Jurkat, Clone E6-1 (cell line): ENCODE results near the gene EIF5.

Source experiments
- DNase-seq: peaks from one replicate; pipeline ENCODE4 v3.0.0-alpha.2; 2011; ENCODE audit warnings: low read depth, low spot score
- H3K4me3 ChIP-seq: 2 replicates; pipeline ENCODE4 v1.5.1; 2011; ENCODE audit warnings: mild to moderate bottlenecking, low read length, control low read depth, moderate library complexity

The EIF5 gene

DNA sequence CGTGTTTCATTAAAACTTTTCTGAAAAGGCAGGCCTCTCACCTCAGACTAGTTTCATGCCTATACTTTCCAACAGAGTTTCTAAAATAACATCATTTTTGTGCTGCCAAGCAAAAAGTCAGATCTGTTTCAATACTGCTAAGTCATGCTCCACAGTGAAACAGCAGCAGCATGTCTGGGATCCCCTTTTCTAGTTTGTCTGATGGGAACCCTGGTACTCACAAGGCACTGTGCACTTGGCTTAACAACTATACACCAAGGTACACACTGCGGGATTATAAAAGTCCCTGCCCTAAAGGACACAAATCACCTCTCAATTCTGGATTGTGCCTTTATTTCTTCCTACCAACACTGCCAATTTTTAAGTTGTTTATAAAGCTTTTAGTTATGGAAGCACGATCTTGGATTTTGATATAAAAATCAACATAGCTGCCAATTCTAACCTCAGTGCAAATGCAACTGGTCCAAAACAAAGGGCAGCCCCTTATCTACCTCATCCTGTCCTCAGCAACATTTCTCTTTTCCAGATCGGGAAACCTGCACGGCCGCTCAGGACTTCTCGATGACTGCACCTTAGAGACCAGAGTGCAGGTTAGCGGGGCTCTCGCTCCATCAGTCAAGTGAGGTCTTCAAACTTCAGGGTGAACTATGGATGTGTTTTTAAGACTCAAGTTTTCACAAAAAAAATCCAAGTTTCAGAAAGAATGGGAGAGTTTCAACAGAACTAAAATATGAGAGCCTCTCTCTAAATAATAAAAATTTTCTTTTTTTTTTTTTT is 1.7 kb upstream of the EIF5 start:
- no peak for DNase-seq
- H3K4me3 ChIP-seq, result peak overlapping the region; percentile 86

DNA sequence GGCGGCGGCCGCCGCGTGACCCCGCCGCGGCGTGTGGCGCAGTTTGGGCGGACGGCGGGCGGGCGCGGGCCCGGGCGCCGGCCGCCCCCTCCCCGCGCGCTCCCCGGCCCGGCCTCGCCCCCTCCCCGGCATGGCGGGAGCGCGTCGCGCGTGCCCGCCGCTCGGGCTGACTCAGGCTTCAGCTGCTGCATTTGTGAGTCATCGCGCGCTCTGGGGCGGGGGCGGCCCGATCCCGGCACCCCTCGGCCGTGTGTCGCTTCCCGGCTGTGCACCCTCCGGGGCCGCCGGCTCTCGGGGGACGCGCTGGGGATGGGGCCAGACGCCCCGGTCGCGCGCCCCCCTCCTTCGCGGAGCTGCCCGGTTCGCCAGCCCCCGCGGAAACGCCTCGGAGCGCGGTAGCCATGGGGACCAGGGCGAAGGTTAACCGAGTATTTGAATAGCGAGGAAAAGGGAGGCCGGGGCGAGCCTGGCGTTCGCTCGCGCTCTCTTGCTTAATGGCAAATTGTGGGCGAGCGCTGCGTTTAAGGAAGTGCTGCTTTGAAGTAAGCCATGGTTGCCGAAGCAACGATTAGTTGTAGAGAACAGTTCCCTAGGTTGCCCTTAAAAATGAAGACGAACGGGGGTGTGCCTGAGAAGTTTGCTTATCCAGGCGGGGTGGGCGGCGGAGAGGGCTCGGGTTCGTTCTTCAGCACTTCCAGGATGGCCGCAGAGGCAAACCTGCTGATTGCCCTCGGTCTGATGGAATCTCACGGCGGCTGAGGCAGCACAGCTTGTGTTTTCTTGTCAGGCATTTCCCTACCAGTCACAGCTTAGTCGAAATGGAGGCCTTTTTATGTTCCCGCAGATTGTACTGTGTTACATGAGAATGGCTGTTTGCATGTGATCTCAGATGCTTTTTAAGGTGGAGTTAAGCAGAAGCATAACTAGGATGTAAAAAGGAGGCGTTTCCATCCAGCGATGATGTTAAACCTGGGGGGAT is 896 bp downstream of the EIF5 start:
- peak overlapping the region; percentile 93 for H3K4me3 ChIP-seq
- DNase-seq, result no peak

- no peak for DNase-seq
- H3K4me3 ChIP-seq, result peak overlapping the region; percentile 93; the same call in 1 of the 2 replicates
These were observed 2.2 kb downstream of the EIF5 start for GRCh38 chr14:103336191-103336590.

DNA sequence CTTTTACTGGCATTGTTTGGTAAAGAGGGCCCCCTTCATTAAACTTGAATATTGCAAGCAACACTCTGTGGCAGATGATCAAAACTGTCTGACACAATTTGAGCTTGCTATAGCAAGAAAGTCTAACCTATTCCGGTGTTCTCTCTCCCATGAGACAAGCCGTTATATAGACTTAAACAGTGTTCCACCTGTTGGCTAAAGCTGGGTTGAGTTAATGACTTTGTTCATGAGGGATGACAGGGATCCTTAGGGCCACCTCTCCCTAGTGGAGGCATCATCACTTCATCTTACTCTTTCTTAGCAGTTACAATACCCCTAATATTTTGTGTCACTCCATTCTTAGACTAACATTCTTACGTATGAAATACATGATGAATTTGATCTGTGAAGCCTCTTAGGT is 3.8 kb downstream of the EIF5 start:
- no peak overlapping the region for H3K4me3 ChIP-seq
- DNase-seq, result no peak

DNA sequence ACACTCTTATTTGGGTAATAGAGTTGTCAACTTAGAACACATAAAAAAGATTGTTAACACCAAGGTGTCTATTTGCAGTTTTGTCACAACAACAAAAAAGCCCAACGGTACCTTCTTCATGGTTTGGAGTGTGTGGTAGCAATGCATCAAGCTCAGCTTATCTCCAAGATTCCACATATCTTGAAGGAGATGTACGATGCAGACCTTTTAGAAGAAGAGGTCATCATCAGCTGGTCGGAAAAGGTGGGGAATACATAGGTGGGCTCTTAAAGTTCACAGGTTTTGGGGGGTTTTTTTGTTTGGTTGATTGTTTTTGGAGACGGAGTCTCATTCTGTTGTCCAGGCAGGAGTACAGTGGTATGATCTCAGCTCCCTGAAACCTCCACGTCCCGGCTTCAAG is 5.5 kb downstream of the EIF5 start:
- H3K4me3 ChIP-seq, result no peak overlapping the region
- no peak for DNase-seq

DNA sequence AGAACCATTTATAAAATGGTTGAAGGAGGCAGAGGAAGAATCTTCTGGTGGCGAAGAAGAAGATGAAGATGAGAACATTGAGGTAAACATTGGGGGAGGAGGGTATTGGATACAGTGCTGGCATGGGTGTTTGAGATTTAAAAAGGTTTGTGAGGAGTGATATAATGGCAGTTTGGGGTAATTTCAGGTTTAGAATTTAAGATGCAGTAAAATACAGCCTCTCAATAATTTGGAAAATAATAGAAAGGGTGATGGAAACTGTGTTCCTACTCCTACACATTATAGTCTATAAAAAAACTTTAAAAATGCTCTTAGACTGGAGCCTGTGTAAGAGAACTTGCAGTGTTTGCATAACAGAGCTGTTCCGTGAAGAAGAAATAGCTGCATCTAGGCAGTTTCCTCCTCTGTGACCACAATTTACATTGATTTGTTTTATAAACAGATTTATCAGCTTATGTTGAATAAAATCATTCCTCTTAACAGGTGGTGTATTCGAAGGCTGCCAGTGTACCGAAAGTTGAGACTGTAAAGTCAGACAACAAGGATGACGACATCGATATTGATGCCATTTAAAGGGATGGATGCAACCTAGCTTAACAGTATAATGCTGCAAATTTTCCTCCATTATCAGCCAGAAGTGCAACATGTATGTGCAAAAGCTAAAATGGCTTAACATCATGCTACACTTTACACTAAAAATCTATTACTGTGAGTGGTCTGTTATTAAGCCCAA is 6.6 kb downstream of the EIF5 start:
- DNase-seq, result no peak
- no peak overlapping the region for H3K4me3 ChIP-seq

- no peak overlapping the region for H3K4me3 ChIP-seq
- DNase-seq, result no peak
These were observed 7.5 kb downstream of the EIF5 start for GRCh38 chr14:103341250-103342129.

DNA sequence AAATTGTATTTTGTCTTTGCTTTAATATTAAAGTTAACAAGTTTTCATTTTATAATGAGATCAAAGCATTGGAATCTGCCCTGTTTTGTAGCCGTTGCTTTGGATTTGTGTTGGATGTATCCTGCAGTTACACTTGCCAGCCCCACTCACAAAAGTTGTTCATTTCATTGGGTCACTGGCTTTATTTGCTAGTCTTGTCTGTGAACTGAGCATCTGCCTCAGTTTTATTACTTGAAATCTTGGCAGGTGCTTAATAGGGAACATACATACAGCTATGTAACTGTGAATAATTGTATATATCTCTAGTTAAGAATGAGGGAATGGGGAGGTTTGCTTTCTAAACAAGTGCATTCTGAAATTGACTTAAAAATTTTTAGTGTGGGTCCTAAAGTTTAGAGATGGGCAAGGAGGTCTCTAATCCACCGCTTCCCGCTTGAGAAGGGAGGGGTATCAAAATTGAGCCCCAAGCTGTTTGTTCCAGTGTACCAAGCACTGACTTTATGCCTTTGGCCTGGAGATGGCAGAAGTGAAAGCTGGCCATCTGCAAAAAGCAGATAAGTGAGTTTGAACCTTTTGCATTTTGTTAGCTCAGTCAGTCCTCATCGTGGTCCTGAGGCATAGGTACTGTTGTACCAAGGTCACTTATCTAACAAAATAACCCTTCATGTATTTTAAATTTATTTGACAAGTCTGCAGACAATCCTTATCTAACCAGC is 9.3 kb downstream of the EIF5 start:
- H3K4me3 ChIP-seq, result no peak overlapping the region
- DNase-seq, result no peak

- DNase-seq, result no peak
- no peak overlapping the region for H3K4me3 ChIP-seq
These were observed 10.1 kb downstream of the EIF5 start for GRCh38 chr14:103343905-103344797.

GRCh38 chr14:103346286-103346685 is 12.2 kb downstream of the EIF5 start:
- no peak for DNase-seq
- H3K4me3 ChIP-seq, result no peak overlapping the region

DNA sequence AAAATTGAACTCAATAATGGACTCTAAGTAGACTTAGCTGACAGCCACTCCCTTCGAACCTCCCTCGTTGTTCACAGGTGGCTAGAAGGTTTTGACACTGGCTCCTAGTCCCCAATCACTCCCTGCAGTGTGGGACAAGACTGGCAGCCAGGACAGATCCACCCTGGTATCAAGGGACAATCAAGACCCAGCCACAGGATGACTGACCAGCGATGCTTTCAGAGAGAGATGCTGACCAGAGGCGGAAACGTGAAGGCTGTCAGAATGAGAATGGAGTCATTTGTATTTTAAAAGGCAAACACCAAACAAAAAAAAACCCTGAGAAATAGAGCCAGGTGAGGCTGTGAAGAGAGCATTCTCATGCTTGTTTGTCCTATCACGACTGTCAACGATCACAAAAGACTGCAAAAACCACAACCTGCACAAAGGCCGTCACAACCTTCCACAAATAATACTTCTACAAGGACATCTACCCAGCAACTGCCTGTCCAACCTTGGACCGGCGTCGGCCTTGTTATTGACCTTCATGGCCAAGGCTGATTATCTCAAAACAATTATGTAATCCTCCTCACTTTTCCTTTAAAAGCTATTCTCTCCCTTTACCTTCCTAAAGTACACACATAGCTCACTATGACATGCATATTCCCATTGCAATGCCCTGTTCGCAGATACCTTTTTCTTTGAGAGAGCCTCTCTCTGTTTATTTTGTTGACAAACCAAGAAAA is 13.2 kb downstream of the EIF5 start:
- no peak overlapping the region for H3K4me3 ChIP-seq

DNA sequence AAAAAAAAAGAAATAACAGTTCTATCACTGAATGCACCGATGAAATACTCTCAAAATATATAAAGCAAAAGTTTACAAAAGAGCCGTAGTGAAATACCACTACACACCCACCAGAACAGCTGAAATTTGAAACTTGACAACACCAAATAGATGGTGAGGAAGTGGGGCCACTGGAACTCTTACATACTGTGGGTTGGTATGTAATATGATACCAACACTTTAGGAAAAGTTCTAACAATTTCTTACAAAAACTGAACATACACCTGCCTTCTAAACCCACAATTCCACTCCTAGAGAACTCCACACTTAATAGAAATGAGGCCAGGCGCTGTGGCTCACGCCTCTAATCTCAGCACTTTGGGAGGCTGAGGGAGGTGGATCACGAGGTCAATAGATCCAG is 14.1 kb downstream of the EIF5 start:
- no peak overlapping the region for H3K4me3 ChIP-seq
- DNase-seq, result no peak

More for the DNA sequence above, 13.2 kb downstream of the EIF5 start:
- DNase-seq, result no peak

DNA sequence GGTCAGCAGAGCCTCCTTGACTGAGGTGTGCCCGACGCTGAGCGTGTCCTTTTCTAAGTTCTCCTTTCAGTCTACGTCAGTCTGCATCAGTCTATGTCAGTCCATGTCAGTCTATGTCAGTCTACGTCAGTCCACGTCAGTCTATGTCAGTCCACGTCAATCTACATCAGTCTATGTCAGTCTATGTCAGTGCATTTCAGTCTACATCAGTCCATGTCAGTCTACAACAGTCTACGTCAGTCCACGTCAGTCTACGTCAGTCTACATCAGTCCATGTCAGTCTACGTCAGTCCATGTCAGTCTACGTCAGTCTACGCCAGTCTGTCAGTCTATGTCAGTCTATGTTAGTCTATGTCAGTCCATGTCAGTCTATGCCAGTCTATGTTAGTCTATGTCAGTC is 15.9 kb downstream of the EIF5 start:
- no peak overlapping the region for H3K4me3 ChIP-seq

GRCh38 chr14:103353362-103353761 is 19.3 kb downstream of the EIF5 start:
- no peak for DNase-seq
- H3K4me3 ChIP-seq, result no peak overlapping the region

More for the DNA sequence above, 15.9 kb downstream of the EIF5 start:
- DNase-seq, result no peak

DNA sequence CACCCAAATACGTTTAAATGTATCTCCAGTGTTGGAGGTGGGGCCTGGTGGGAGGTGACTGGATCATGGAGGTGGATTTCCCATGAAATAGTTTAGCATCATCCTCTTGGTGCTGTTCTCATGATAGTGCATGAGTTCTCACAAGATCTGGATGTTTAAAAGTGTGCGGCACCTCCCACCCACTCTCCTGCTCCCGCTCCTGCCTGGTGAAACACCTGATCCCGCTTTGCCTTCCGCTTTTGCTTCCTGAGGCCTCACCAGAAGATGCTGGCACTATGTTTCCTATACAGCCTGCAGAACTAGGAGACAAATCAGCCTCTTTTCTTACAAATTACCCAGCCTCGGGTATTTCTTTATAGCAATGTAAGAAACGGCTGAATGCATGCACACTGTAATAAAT is 20.1 kb downstream of the EIF5 start:
- no peak overlapping the region for H3K4me3 ChIP-seq
- DNase-seq, result no peak

DNA sequence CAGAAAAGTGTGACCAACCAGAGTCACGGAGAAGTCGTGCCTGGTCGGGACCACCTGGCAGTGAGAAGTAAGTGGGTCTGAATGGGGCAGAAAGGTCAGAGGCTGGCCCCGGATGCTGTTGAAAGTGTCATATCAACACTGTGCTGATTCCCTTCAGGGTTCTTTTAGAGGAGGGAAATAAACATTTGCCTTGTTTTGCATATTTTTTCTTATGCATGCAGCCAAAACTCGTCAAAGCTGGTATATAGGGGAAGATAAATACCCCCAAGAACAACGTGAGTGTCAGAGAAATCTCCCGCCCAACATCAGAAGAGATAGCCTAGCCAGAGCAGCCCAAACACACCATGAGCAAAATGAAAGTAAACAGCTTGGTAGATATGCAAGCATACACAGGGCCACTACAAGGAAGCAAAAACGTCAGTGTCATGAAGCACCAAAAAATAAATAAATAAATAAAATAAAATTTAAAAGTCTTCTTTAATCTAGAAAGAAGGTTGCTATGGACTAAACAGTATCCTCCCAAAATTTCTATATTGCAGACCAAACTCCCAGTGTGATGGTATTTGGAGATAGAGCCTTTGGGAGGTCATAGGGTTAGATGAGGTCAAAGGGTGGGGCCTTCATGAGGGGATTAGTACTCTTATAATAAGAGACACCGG is 22.1 kb downstream of the EIF5 start:
- DNase-seq, result no peak

More for the DNA sequence above, 22.1 kb downstream of the EIF5 start:
- no peak overlapping the region for H3K4me3 ChIP-seq
